Endodermal cell (in vitro differentiated cells): ENCODE data around the gene HNRNPH1. TPM values are rescaled to one million over a fixed set of nuclear protein-coding genes. Genes with fewer than 3 reads are reported as not detected.

Experiments used
- DNase-seq: peaks from one replicate; pipeline ENCODE4 v3.0.0-alpha.2; 2017
- H3K27ac ChIP-seq: 2 replicates; pipeline ENCODE4 v1.5.1; 2013; ENCODE audit warnings: mild to moderate bottlenecking, low read depth, low read length, moderate library complexity
- H3K27me3 ChIP-seq: 2 replicates; pipeline ENCODE4 v1.6.1; 2013; ENCODE audit warnings: mild to moderate bottlenecking, low read length, moderate library complexity; ENCODE audit not compliant: insufficient read depth, control insufficient read depth, poor library complexity, severe bottlenecking
- H3K36me3 ChIP-seq: 2 replicates; pipeline ENCODE4 v1.7.0; 2013; ENCODE audit warnings: mild to moderate bottlenecking, low read length, moderate library complexity; ENCODE audit not compliant: control insufficient read depth, insufficient read depth
- H3K4me1 ChIP-seq: one replicate; pipeline ENCODE4 v1.7.0; 2013; ENCODE audit warnings: low read length; ENCODE audit not compliant: control insufficient read depth, insufficient read depth
- H3K4me3 ChIP-seq: 2 replicates; pipeline ENCODE4 v1.5.1; 2013; ENCODE audit warnings: mild to moderate bottlenecking, low read length, moderate library complexity
- H3K9ac ChIP-seq: 2 replicates; pipeline ENCODE4 v1.6.1; 2013; ENCODE audit warnings: mild to moderate bottlenecking, low read length, moderate library complexity; ENCODE audit not compliant: poor library complexity, severe bottlenecking; ENCODE audit errors: extremely low read depth
- H3K9me3 ChIP-seq: 2 replicates; pipeline ENCODE4 v1.6.1; 2013; ENCODE audit warnings: mild to moderate bottlenecking, low read length, moderate library complexity; ENCODE audit not compliant: control insufficient read depth
- H3K27ac Mint-ChIP-seq: 2 replicates; pipeline ENCODE4 v1.8.0; 2020; ENCODE audit warnings: mixed read lengths
- H3K27me3 Mint-ChIP-seq: 2 replicates; pipeline ENCODE4 v1.8.0; 2021; ENCODE audit warnings: mild to moderate bottlenecking, mixed read lengths; ENCODE audit not compliant: insufficient read depth
- H3K36me3 Mint-ChIP-seq: 2 replicates; pipeline ENCODE4 v1.8.0; 2020; ENCODE audit warnings: low read depth, mixed read lengths
- H3K4me1 Mint-ChIP-seq: 2 replicates; pipeline ENCODE4 v1.8.0; 2020; ENCODE audit warnings: mixed read lengths
- H3K4me3 Mint-ChIP-seq: 2 replicates; pipeline ENCODE4 v1.8.0; 2020; ENCODE audit warnings: mild to moderate bottlenecking, moderate library complexity, mixed read lengths
- H3K9me3 Mint-ChIP-seq: 2 replicates; pipeline ENCODE4 v1.8.0; 2020; ENCODE audit warnings: mild to moderate bottlenecking, mixed read lengths
- CTCF ChIP-seq: fragments of 200-600 bp; sonication (generic); conservative IDR thresholded peaks from 2 replicates; pipeline ENCODE4 v1.5.0; 2021; ENCODE audit warnings: antibody characterized with exemption, mild to moderate bottlenecking
- WGBS, 2 experiments: methylation state at CpG; one replicate each; pipeline versions ENCODE4 v1.1.5 to v1.1.7; 2013; ENCODE audit warnings: missing lambda C conversion rate in 2 of 2, mixed read lengths in 1 of 2; ENCODE audit not compliant: insufficient coverage in 1 of 2, insufficient read length in 1 of 2; 5-methylcytosine and 5-hydroxymethylcytosine counted together
- total RNA-seq, 2 donors: library from RNA; stranded (reverse); fragmentation: NEBNext Ultra II Directional in 1 of 2; extraction: Animal tissue kit (Norgen Biotek cat#: 25700) in 1 of 2; gene quantifications; 2 replicates in 1 of 2; 3 replicates in 1 of 2; pipeline ENCODE4 v1.2.1, GENCODE V29; 2021

The HNRNPH1 gene
- total RNA-seq, 2 donors from 2014 or later: 801 to 885 TPM

GRCh38 chr5:179606071-179606909 lies 17.2 kb downstream of the HNRNPH1 start:
- Mint-ChIP-seq H3K9me3 (no peaks in the 10 kb centered on the region), H3K27ac (peak overlapping the region; percentile 39), H3K27me3 (no peaks in the 10 kb centered on the region), H3K36me3 (peaks cover 62% of the 10 kb centered on the region), H3K4me1 (no peaks in the 10 kb centered on the region), H3K4me3 (no peak overlapping the region)
- H3K27me3 ChIP-seq: no peaks in the 10 kb centered on the region
- H3K4me1 ChIP-seq: no peaks in the 10 kb centered on the region
- no peaks in the 10 kb centered on the region for H3K9me3 ChIP-seq
- H3K27ac ChIP-seq: peak overlapping the region; percentile 76
- no peak overlapping the region for H3K9ac ChIP-seq
- no peak for DNase-seq
- H3K4me3 ChIP-seq: no peak overlapping the region
- WGBS, 2 experiments: 95% methylated on average over 21 of the region's 21 CpGs
- peaks cover 51% of the 10 kb centered on the region for H3K36me3 ChIP-seq
- no peak for TF ChIP-seq CTCF

- no peaks in the 10 kb centered on the region for H3K9me3 ChIP-seq
- 81 to 84% methylated on average over 7 to 10 of the region's 10 CpGs for WGBS, 2 experiments
- DNase-seq: no peak
- no peak overlapping the region for H3K4me3 ChIP-seq
- Mint-ChIP-seq H3K27me3 (no peaks in the 10 kb centered on the region), H3K9me3 (no peaks in the 10 kb centered on the region), H3K36me3 (peaks cover 59% of the 10 kb centered on the region), H3K4me1 (no peaks in the 10 kb centered on the region), H3K27ac (peak overlapping the region; percentile 19), H3K4me3 (no peak overlapping the region)
- no peak overlapping the region for H3K9ac ChIP-seq
- no peaks in the 10 kb centered on the region for H3K4me1 ChIP-seq
- H3K36me3 ChIP-seq: peaks cover 42% of the 10 kb centered on the region
- H3K27me3 ChIP-seq: no peaks in the 10 kb centered on the region
- peak overlapping the region; percentile 41 for H3K27ac ChIP-seq
- TF ChIP-seq CTCF: no peak
Measured at GRCh38 chr5:179605026-179605833, 18.2 kb downstream of the HNRNPH1 start.

- no peak overlapping the region for H3K4me3 Mint-ChIP-seq
- Histone ChIP-seq H3K4me1 (no peaks in the 10 kb centered on the region), H3K27ac (no peak overlapping the region), H3K36me3 (peaks cover 43% of the 10 kb centered on the region), H3K9ac (no peak overlapping the region), H3K27me3 (no peaks in the 10 kb centered on the region), H3K9me3 (no peaks in the 10 kb centered on the region), H3K4me3 (no peak overlapping the region)
- peaks cover 4% of the 10 kb centered on the region for H3K4me1 Mint-ChIP-seq
- no peaks in the 10 kb centered on the region for H3K9me3 Mint-ChIP-seq
- H3K36me3 Mint-ChIP-seq: peaks cover 62% of the 10 kb centered on the region
- 91 to 95% methylated on average over 6 to 12 of the region's 12 CpGs for WGBS, 2 experiments
- no peaks in the 10 kb centered on the region for H3K27me3 Mint-ChIP-seq
- DNase-seq: no peak
- TF ChIP-seq CTCF: no peak
- no peak overlapping the region for H3K27ac Mint-ChIP-seq
Measured at GRCh38 chr5:179603308-179603707, 20.2 kb downstream of the HNRNPH1 start.
